Neural cell (in vitro differentiated cells): Measurements from ENCODE around the gene ZNF845. TPM values are rescaled to one million over a fixed set of nuclear protein-coding genes. Genes with fewer than 3 reads are reported as not detected.

Experiments
- H2AFZ ChIP-seq: fragments of 200-600, 300-800 bp; sonication (generic), shearing (Covaris generic); 2 replicates; pipeline ENCODE4 v1.6.0; 2014; ENCODE audit warnings: low read depth, mild to moderate bottlenecking, antibody characterized with exemption, low read length, moderate library complexity
- H3F3A ChIP-seq: fragments of 200-600 bp; shearing (Covaris generic); 2 replicates; pipeline ENCODE4 v1.6.1; 2016; ENCODE audit warnings: mild to moderate bottlenecking, moderate library complexity, mixed read lengths, antibody characterized with exemption, low read length; ENCODE audit not compliant: insufficient read depth, poor library complexity, severe bottlenecking
- H3K27ac ChIP-seq: fragments of 200-600, 300-800 bp; sonication (generic), shearing (Covaris generic); 2 replicates; pipeline ENCODE4 v1.5.1; 2014; ENCODE audit warnings: mild to moderate bottlenecking, low read length, moderate library complexity
- H3K27me3 ChIP-seq: fragments of 300-800, 200-600 bp; sonication (generic), shearing (Covaris generic); 2 replicates; pipeline ENCODE4 v1.6.0; 2014; ENCODE audit warnings: mild to moderate bottlenecking, low read depth, low read length, moderate library complexity; ENCODE audit not compliant: insufficient read depth
- H3K36me3 ChIP-seq: fragments of 300-800, 200-600 bp; sonication (generic), shearing (Covaris generic); 2 replicates; pipeline ENCODE4 v1.5.1; 2014; ENCODE audit warnings: mild to moderate bottlenecking, antibody characterized with exemption, low read length, moderate library complexity; ENCODE audit not compliant: insufficient read depth
- H3K4me2 ChIP-seq: fragments of 300-800, 200-600 bp; sonication (generic), shearing (Covaris generic); 2 replicates; pipeline ENCODE4 v1.6.0; 2014; ENCODE audit warnings: mild to moderate bottlenecking, low read length
- H3K4me3 ChIP-seq: fragments of 300-800, 200-600 bp; sonication (generic), shearing (Covaris generic); 2 replicates; pipeline ENCODE4 v1.5.1; 2014; ENCODE audit warnings: mild to moderate bottlenecking, low read length, moderate library complexity
- H3K79me2 ChIP-seq: fragments of 200-600 bp; shearing (Covaris generic); replicated peaks from 2 replicates; pipeline ENCODE4 v1.6.0; 2014; ENCODE audit warnings: mild to moderate bottlenecking, low read length, moderate library complexity; ENCODE audit not compliant: insufficient read depth
- H3K9ac ChIP-seq: fragments of 300-800, 200-600 bp; sonication (generic), shearing (Covaris generic); 2 replicates; pipeline ENCODE4 v1.6.1; 2016; ENCODE audit warnings: mild to moderate bottlenecking, low read length, mixed read lengths
- H3K9me2 ChIP-seq: fragments of 200-600 bp; shearing (Covaris generic); 2 replicates; pipeline ENCODE4 v1.6.1; 2016; ENCODE audit warnings: mild to moderate bottlenecking, low read length, mixed read lengths; ENCODE audit not compliant: insufficient read depth
- H3K9me3 ChIP-seq: fragments of 200-600, 300-800 bp; sonication (generic), shearing (Covaris generic); 2 replicates; pipeline ENCODE4 v1.6.1; 2016; ENCODE audit warnings: mild to moderate bottlenecking, mixed run types, low read length, moderate library complexity, mixed read lengths
- H4K20me1 ChIP-seq: fragments of 200-600 bp; shearing (Covaris generic); 2 replicates; pipeline ENCODE4 v1.6.1; 2016; ENCODE audit warnings: mild to moderate bottlenecking, mixed run types; ENCODE audit not compliant: insufficient read depth
- EP300 ChIP-seq: fragments of 450-650 bp; conservative IDR thresholded peaks from 2 replicates; pipeline ENCODE4 v1.6.1; 2014; ENCODE audit warnings: antibody characterized with exemption, mild to moderate bottlenecking, moderate library complexity; ENCODE audit not compliant: poor library complexity, severe bottlenecking
- EZH2 ChIP-seq: fragments of 200-600, 300-800 bp; shearing (Covaris generic), sonication (generic); IDR thresholded peaks from 2 replicates; pipeline ENCODE4 v1.6.1; 2014; ENCODE audit warnings: antibody characterized with exemption, low read length, borderline replicate concordance, mild to moderate bottlenecking; ENCODE audit not compliant: insufficient read depth, poor library complexity, severe bottlenecking
- MXI1 ChIP-seq: fragments of 450-650 bp; conservative IDR thresholded peaks from 2 replicates; pipeline ENCODE4 v1.6.1; 2014; ENCODE audit warnings: antibody characterized with exemption, mild to moderate bottlenecking; ENCODE audit not compliant: poor library complexity, severe bottlenecking
- POLR2AphosphoS5 ChIP-seq: IDR thresholded peaks from 2 replicates; pipeline ENCODE4 v1.6.1; 2012
- RAD21 ChIP-seq: fragments of 450-650 bp; conservative IDR thresholded peaks from 2 replicates; pipeline ENCODE4 v1.6.1; 2014; ENCODE audit warnings: antibody characterized with exemption, mild to moderate bottlenecking, moderate library complexity
- SMC3 ChIP-seq: fragments of 450-650 bp; conservative IDR thresholded peaks from 2 replicates; pipeline ENCODE4 v1.6.1; 2014; ENCODE audit warnings: antibody characterized with exemption, mild to moderate bottlenecking, moderate library complexity; ENCODE audit not compliant: poor library complexity
- TAF1 ChIP-seq: IDR thresholded peaks from 2 replicates; pipeline ENCODE4 v1.6.1; 2012; ENCODE audit warnings: low read depth
- polyA plus RNA-seq: library from polyadenylated mRNA; depleted of rRNA; stranded (reverse); fragments of >200 nt; gene quantifications from 2 replicates; pipeline ENCODE4 v1.2.3, GENCODE V29; 2014
- TF ChIP-seq, protein P1 (sequence below): fragments of 450-650 bp; IDR thresholded peaks from 2 replicates; pipeline ENCODE4 v1.5.1; 2014; ENCODE audit warnings: antibody characterized with exemption, mild to moderate bottlenecking, moderate library complexity; ENCODE audit not compliant: poor library complexity, severe bottlenecking
- TF ChIP-seq, protein P2 (sequence below): IDR thresholded peaks from 2 replicates; pipeline ENCODE4 v1.6.1; 2012; ENCODE audit warnings: borderline replicate concordance

ZNF845 gene
- polyA plus RNA-seq, 1 donor from 2014 or later = 6.1 TPM

GRCh38 chr19:53389978-53390377, 56.4 kb downstream of the ZNF845 start:
- no peak overlapping the region for H3K4me2 ChIP-seq
- H3K79me2 ChIP-seq = no peaks in the 10 kb centered on the region
- H4K20me1 ChIP-seq = no peaks in the 10 kb centered on the region
- TF ChIP-seq EP300 = no peak
- TF ChIP-seq, protein P1, sequence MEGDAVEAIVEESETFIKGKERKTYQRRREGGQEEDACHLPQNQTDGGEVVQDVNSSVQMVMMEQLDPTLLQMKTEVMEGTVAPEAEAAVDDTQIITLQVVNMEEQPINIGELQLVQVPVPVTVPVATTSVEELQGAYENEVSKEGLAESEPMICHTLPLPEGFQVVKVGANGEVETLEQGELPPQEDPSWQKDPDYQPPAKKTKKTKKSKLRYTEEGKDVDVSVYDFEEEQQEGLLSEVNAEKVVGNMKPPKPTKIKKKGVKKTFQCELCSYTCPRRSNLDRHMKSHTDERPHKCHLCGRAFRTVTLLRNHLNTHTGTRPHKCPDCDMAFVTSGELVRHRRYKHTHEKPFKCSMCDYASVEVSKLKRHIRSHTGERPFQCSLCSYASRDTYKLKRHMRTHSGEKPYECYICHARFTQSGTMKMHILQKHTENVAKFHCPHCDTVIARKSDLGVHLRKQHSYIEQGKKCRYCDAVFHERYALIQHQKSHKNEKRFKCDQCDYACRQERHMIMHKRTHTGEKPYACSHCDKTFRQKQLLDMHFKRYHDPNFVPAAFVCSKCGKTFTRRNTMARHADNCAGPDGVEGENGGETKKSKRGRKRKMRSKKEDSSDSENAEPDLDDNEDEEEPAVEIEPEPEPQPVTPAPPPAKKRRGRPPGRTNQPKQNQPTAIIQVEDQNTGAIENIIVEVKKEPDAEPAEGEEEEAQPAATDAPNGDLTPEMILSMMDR = no peak
- no peak for TF ChIP-seq RAD21
- no peak for TF ChIP-seq TAF1
- TF ChIP-seq POLR2AphosphoS5 = no peak
- no peak for TF ChIP-seq SMC3
- TF ChIP-seq EZH2 = no peak
- TF ChIP-seq, protein P2, sequence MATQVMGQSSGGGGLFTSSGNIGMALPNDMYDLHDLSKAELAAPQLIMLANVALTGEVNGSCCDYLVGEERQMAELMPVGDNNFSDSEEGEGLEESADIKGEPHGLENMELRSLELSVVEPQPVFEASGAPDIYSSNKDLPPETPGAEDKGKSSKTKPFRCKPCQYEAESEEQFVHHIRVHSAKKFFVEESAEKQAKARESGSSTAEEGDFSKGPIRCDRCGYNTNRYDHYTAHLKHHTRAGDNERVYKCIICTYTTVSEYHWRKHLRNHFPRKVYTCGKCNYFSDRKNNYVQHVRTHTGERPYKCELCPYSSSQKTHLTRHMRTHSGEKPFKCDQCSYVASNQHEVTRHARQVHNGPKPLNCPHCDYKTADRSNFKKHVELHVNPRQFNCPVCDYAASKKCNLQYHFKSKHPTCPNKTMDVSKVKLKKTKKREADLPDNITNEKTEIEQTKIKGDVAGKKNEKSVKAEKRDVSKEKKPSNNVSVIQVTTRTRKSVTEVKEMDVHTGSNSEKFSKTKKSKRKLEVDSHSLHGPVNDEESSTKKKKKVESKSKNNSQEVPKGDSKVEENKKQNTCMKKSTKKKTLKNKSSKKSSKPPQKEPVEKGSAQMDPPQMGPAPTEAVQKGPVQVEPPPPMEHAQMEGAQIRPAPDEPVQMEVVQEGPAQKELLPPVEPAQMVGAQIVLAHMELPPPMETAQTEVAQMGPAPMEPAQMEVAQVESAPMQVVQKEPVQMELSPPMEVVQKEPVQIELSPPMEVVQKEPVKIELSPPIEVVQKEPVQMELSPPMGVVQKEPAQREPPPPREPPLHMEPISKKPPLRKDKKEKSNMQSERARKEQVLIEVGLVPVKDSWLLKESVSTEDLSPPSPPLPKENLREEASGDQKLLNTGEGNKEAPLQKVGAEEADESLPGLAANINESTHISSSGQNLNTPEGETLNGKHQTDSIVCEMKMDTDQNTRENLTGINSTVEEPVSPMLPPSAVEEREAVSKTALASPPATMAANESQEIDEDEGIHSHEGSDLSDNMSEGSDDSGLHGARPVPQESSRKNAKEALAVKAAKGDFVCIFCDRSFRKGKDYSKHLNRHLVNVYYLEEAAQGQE = no peak
- no peak for TF ChIP-seq MXI1
- H3K36me3 ChIP-seq = no peaks in the 10 kb centered on the region
- no peak overlapping the region for H2AFZ ChIP-seq
- H3K9me2 ChIP-seq = no peaks in the 10 kb centered on the region
- no peaks in the 10 kb centered on the region for H3F3A ChIP-seq
- no peak overlapping the region for H3K4me3 ChIP-seq
- no peak overlapping the region for H3K27ac ChIP-seq
- no peaks in the 10 kb centered on the region for H3K9me3 ChIP-seq
- H3K27me3 ChIP-seq = no peaks in the 10 kb centered on the region
- H3K9ac ChIP-seq = no peak overlapping the region

GRCh38 chr19:53394522-53394973, 61.0 kb downstream of the ZNF845 start:
- H3K9ac ChIP-seq = peak overlapping the region; percentile 58
- peak overlapping the region; percentile 91 for H3K4me2 ChIP-seq
- H3K9me3 ChIP-seq = no peaks in the 10 kb centered on the region
- H3K79me2 ChIP-seq = no peaks in the 10 kb centered on the region
- H2AFZ ChIP-seq = peak overlapping the region; percentile 65
- peak overlapping the region; percentile 82 for H3K4me3 ChIP-seq
- TF ChIP-seq, protein P1 = no peak
- TF ChIP-seq TAF1 (no peak), SMC3 (no peak), POLR2AphosphoS5 (no peak), EZH2 (no peak), MXI1 (no peak), EP300 (no peak), RAD21 (no peak)
- TF ChIP-seq, protein P2 = no peak
- no peaks in the 10 kb centered on the region for H3K9me2 ChIP-seq
- H3K36me3 ChIP-seq = no peaks in the 10 kb centered on the region
- peak overlapping the region; percentile 19 for H3K27ac ChIP-seq
- no peaks in the 10 kb centered on the region for H3F3A ChIP-seq
- H3K27me3 ChIP-seq = no peaks in the 10 kb centered on the region
- H4K20me1 ChIP-seq = no peaks in the 10 kb centered on the region
